ENCODE measurements around the gene GAB4.
"Not testable (repeated sequence)": the region's sequence is repeated elsewhere in the genome, so short reads cannot be mapped to it uniquely, and the experiment has no call there.

Gene GAB4

GRCh38 chr22:16925407-16925966 lies 82.5 kb downstream of the GAB4 start:
- Histone ChIP-seq H3K27me3 (ENCODE audit: control insufficient read depth, insufficient read depth, low read length) (peaks cover 41% of the 10 kb centered on the region), H3K36me3 (ENCODE audit: control insufficient read depth, insufficient read depth, low read length) (no peaks in the 10 kb centered on the region), H3K27ac (ENCODE audit: low read depth, low read length) (no peak overlapping the region), H3K4me1 (ENCODE audit: control insufficient read depth, insufficient read depth, low read length) (no peaks in the 10 kb centered on the region), H3K9ac (ENCODE audit: low read length) (no peak overlapping the region), H3K9me3 (ENCODE audit: control insufficient read depth, insufficient read depth, low read depth, low read length) (no peaks in the 10 kb centered on the region), H3K4me3 (ENCODE audit: low read depth, low read length) (no peak overlapping the region)

GRCh38 chr22:16922706-16923105 lies 85.3 kb downstream of the GAB4 start:
- Histone ChIP-seq H3K4me1 (ENCODE audit: control insufficient read depth, insufficient read depth, low read length) (no peaks in the 10 kb centered on the region), H3K36me3 (ENCODE audit: control insufficient read depth, insufficient read depth, low read length) (no peaks in the 10 kb centered on the region), H3K9ac (ENCODE audit: low read length) (no peak overlapping the region), H3K4me3 (ENCODE audit: low read depth, low read length) (no peak overlapping the region), H3K9me3 (ENCODE audit: control insufficient read depth, insufficient read depth, low read depth, low read length) (no peaks in the 10 kb centered on the region), H3K27ac (ENCODE audit: low read depth, low read length) (no peak overlapping the region), H3K27me3 (ENCODE audit: control insufficient read depth, insufficient read depth, low read length) (peaks cover 20% of the 10 kb centered on the region; the same call in 1 of the 2 replicates)

- Histone ChIP-seq H3K4me1 (ENCODE audit: control insufficient read depth, insufficient read depth, low read length) (no peaks in the 10 kb centered on the region), H3K36me3 (ENCODE audit: control insufficient read depth, insufficient read depth, low read length) (no peaks in the 10 kb centered on the region), H3K4me3 (ENCODE audit: low read depth, low read length) (no peak overlapping the region), H3K27ac (ENCODE audit: low read depth, low read length) (no peak overlapping the region), H3K9me3 (ENCODE audit: control insufficient read depth, insufficient read depth, low read depth, low read length) (no peaks in the 10 kb centered on the region), H3K9ac (ENCODE audit: low read length) (no peak overlapping the region), H3K27me3 (ENCODE audit: control insufficient read depth, insufficient read depth, low read length) (peaks cover 20% of the 10 kb centered on the region; the same call in 1 of the 2 replicates)
Measured at GRCh38 chr22:16922076-16922475, 85.9 kb downstream of the GAB4 start.

GRCh38 chr22:16917144-16918003 lies 90.6 kb downstream of the GAB4 start:
- H3K4me3 ChIP-seq (ENCODE audit: low read depth, low read length): no peak overlapping the region
- no peaks in the 10 kb centered on the region for H3K36me3 ChIP-seq (ENCODE audit: control insufficient read depth, insufficient read depth, low read length)
- H3K9me3 ChIP-seq (ENCODE audit: control insufficient read depth, insufficient read depth, low read depth, low read length): no peaks in the 10 kb centered on the region
- H3K27ac ChIP-seq (ENCODE audit: low read depth, low read length): no peak overlapping the region
- no peaks in the 10 kb centered on the region for H3K4me1 ChIP-seq (ENCODE audit: control insufficient read depth, insufficient read depth, low read length)
- H3K27me3 ChIP-seq (ENCODE audit: control insufficient read depth, insufficient read depth, low read length): peaks cover 20% of the 10 kb centered on the region
- no peak overlapping the region for H3K9ac ChIP-seq (ENCODE audit: low read length)

GRCh38 chr22:16915701-16916100 lies 92.3 kb downstream of the GAB4 start:
- Histone ChIP-seq H3K36me3 (ENCODE audit: control insufficient read depth, insufficient read depth, low read length) (no peaks in the 10 kb centered on the region), H3K4me3 (ENCODE audit: low read depth, low read length) (no peak overlapping the region), H3K27ac (ENCODE audit: low read depth, low read length) (no peak overlapping the region), H3K9me3 (ENCODE audit: control insufficient read depth, insufficient read depth, low read depth, low read length) (no peaks in the 10 kb centered on the region), H3K4me1 (ENCODE audit: control insufficient read depth, insufficient read depth, low read length) (no peaks in the 10 kb centered on the region), H3K27me3 (ENCODE audit: control insufficient read depth, insufficient read depth, low read length) (peaks cover 14% of the 10 kb centered on the region), H3K9ac (ENCODE audit: low read length) (no peak overlapping the region)

GRCh38 chr22:16914911-16915310 lies 93.1 kb downstream of the GAB4 start:
- H3K27ac ChIP-seq (ENCODE audit: low read depth, low read length); H3K36me3 ChIP-seq (ENCODE audit: control insufficient read depth, insufficient read depth, low read length); H3K9me3 ChIP-seq (ENCODE audit: control insufficient read depth, insufficient read depth, low read depth, low read length); H3K9ac ChIP-seq (ENCODE audit: low read length); H3K4me3 ChIP-seq (ENCODE audit: low read depth, low read length); H3K4me1 ChIP-seq (ENCODE audit: control insufficient read depth, insufficient read depth, low read length): not testable (repeated sequence)
- peaks cover 14% of the 10 kb centered on the region for H3K27me3 ChIP-seq (ENCODE audit: control insufficient read depth, insufficient read depth, low read length)

- no peaks in the 10 kb centered on the region for H3K36me3 ChIP-seq (ENCODE audit: control insufficient read depth, insufficient read depth, low read length)
- no peak overlapping the region for H3K4me3 ChIP-seq (ENCODE audit: low read depth, low read length)
- H3K4me1 ChIP-seq (ENCODE audit: control insufficient read depth, insufficient read depth, low read length): no peaks in the 10 kb centered on the region
- no peak overlapping the region for H3K27ac ChIP-seq (ENCODE audit: low read depth, low read length)
- H3K9ac ChIP-seq (ENCODE audit: low read length): no peak overlapping the region
- peaks cover 14% of the 10 kb centered on the region for H3K27me3 ChIP-seq (ENCODE audit: control insufficient read depth, insufficient read depth, low read length)
- no peaks in the 10 kb centered on the region for H3K9me3 ChIP-seq (ENCODE audit: control insufficient read depth, insufficient read depth, low read depth, low read length)
Measured at GRCh38 chr22:16914006-16914405, 94.0 kb downstream of the GAB4 start.

GRCh38 chr22:16912281-16912680 lies 95.7 kb downstream of the GAB4 start:
- H3K9me3 ChIP-seq (ENCODE audit: control insufficient read depth, insufficient read depth, low read depth, low read length): no peaks in the 10 kb centered on the region

More at GRCh38 chr22:16912281-16912680, 95.7 kb downstream of the GAB4 start:
- no peak overlapping the region for H3K4me3 ChIP-seq (ENCODE audit: low read depth, low read length)
- no peaks in the 10 kb centered on the region for H3K36me3 ChIP-seq (ENCODE audit: control insufficient read depth, insufficient read depth, low read length)
- H3K4me1 ChIP-seq (ENCODE audit: control insufficient read depth, insufficient read depth, low read length): no peaks in the 10 kb centered on the region
- H3K27ac ChIP-seq (ENCODE audit: low read depth, low read length): no peak overlapping the region
- peaks cover 14% of the 10 kb centered on the region for H3K27me3 ChIP-seq (ENCODE audit: control insufficient read depth, insufficient read depth, low read length)
- no peak overlapping the region for H3K9ac ChIP-seq (ENCODE audit: low read length)
